Neural progenitor cell (in vitro differentiated cells): ENCODE data around the gene FLCN. TPM values are rescaled to one million over a fixed set of nuclear protein-coding genes. Genes with fewer than 3 reads are reported as not detected.
A peak's percentile ranks its signal among the peaks of the same experiment; 100 is the strongest.
"Not testable (repeated sequence)": the region's sequence is repeated elsewhere in the genome, so short reads cannot be mapped to it uniquely, and the experiment has no call there.

Source experiments
- DNase-seq: peaks from one replicate; pipeline ENCODE4 v3.0.0-alpha.2; 2016; ENCODE audit warnings: low spot score
- H2AFZ ChIP-seq: fragments of 200-600 bp; sonication (generic); replicated peaks from 2 replicates; pipeline ENCODE4 v1.6.1; 2016; ENCODE audit warnings: antibody characterized with exemption
- H3F3A ChIP-seq: fragments of 200-600 bp; sonication (generic); 2 replicates; pipeline ENCODE4 v1.6.1; 2016; ENCODE audit warnings: antibody characterized with exemption, low read depth
- H3K27ac ChIP-seq: fragments of 200-600 bp; sonication (generic); 2 replicates; pipeline ENCODE4 v1.5.1; 2016; ENCODE audit warnings: mild to moderate bottlenecking
- H3K27me3 ChIP-seq: fragments of 200-600 bp; sonication (generic); 2 replicates; pipeline ENCODE4 v1.6.1; 2016; ENCODE audit warnings: mild to moderate bottlenecking, moderate library complexity
- H3K36me3 ChIP-seq: fragments of 200-600 bp; sonication (generic); 2 replicates; pipeline ENCODE4 v1.5.1; 2016
- H3K4me1 ChIP-seq: fragments of 200-600 bp; sonication (generic); 2 replicates; pipeline ENCODE4 v1.6.1; 2016; ENCODE audit warnings: mixed run types
- H3K4me2 ChIP-seq: fragments of 200-600 bp; sonication (generic); 2 replicates; pipeline ENCODE4 v1.6.1; 2016
- H3K4me3 ChIP-seq: fragments of 200-600 bp; sonication (generic); 2 replicates; pipeline ENCODE4 v1.5.1; 2016
- H3K79me2 ChIP-seq: fragments of 200-600 bp; sonication (generic); 2 replicates; pipeline ENCODE4 v1.6.1; 2016; ENCODE audit warnings: low read depth
- H3K9ac ChIP-seq: fragments of 200-600 bp; sonication (generic); 2 replicates; pipeline ENCODE4 v1.6.1; 2016
- H3K9me3 ChIP-seq: fragments of 200-600 bp; sonication (generic); 2 replicates; pipeline ENCODE4 v1.5.1; 2016; ENCODE audit warnings: low read depth
- H4K20me1 ChIP-seq: fragments of 200-600 bp; sonication (generic); 2 replicates; pipeline ENCODE4 v1.6.1; 2016; ENCODE audit warnings: low read depth
- H3K27ac Mint-ChIP-seq: 3 replicates; pipeline ENCODE4 v1.8.0; 2021; ENCODE audit warnings: mixed read lengths
- H3K27me3 Mint-ChIP-seq: 2 replicates; pipeline ENCODE4 v1.8.0; 2022; ENCODE audit warnings: low read depth, mild to moderate bottlenecking, inconsistent platforms, moderate library complexity, mixed read lengths; ENCODE audit not compliant: insufficient read depth
- H3K36me3 Mint-ChIP-seq: 3 replicates; pipeline ENCODE4 v1.8.0; 2021; ENCODE audit warnings: mixed read lengths
- H3K4me1 Mint-ChIP-seq: 3 replicates; pipeline ENCODE4 v1.8.0; 2021; ENCODE audit warnings: mixed read lengths
- H3K4me3 Mint-ChIP-seq: 3 replicates; pipeline ENCODE4 v1.8.0; 2021; ENCODE audit warnings: mild to moderate bottlenecking, moderate library complexity, mixed read lengths
- H3K9me3 Mint-ChIP-seq: 3 replicates; pipeline ENCODE4 v1.8.0; 2020; ENCODE audit warnings: mixed read lengths
- CTCF ChIP-seq: fragments of 200-600 bp; sonication (generic); IDR thresholded peaks from 2 replicates; pipeline ENCODE4 v1.5.1; 2017; ENCODE audit warnings: antibody characterized with exemption, mild to moderate bottlenecking
- EZH2 ChIP-seq: fragments of 200-600 bp; sonication (generic); IDR thresholded peaks from 2 replicates; pipeline ENCODE4 v1.6.1; 2017; ENCODE audit warnings: antibody characterized with exemption, mild to moderate bottlenecking, moderate library complexity
- EZH2phosphoT487 ChIP-seq: fragments of 200-600 bp; sonication (generic); IDR thresholded peaks from 2 replicates; pipeline ENCODE4 v1.6.1; 2017; ENCODE audit warnings: antibody characterized with exemption
- total RNA-seq: library from RNA; depleted of rRNA; stranded (reverse); fragments of >200 nt; gene quantifications from 2 replicates; pipeline ENCODE4 v1.2.3, GENCODE V29; 2015; ENCODE audit warnings: low replicate concordance

The FLCN gene
- total RNA-seq, 1 donor from 2014 or later = 16.3 TPM

GRCh38 chr17:17279316-17279715 is 42.3 kb upstream of the FLCN start:
- Histone ChIP-seq H2AFZ (no peak overlapping the region), H3K27me3 (no peaks in the 10 kb centered on the region), H3K9ac (no peak overlapping the region), H3K4me2 (peak overlapping the region; percentile 93), H3K27ac (no peak overlapping the region), H3F3A (no peaks in the 10 kb centered on the region), H4K20me1 (peaks cover 51% of the 10 kb centered on the region), H3K4me1 (no peaks in the 10 kb centered on the region), H3K79me2 (peaks cover 63% of the 10 kb centered on the region), H3K36me3 (no peaks in the 10 kb centered on the region), H3K4me3 (peak overlapping the region; percentile 79), H3K9me3 (no peaks in the 10 kb centered on the region)
- peaks cover 3% of the 10 kb centered on the region for H3K36me3 Mint-ChIP-seq
- peaks cover 7% of the 10 kb centered on the region for H3K27me3 Mint-ChIP-seq
- DNase-seq = no peak
- peak overlapping the region; percentile 91 for H3K4me3 Mint-ChIP-seq
- no peak overlapping the region for H3K27ac Mint-ChIP-seq
- no peaks in the 10 kb centered on the region for H3K9me3 Mint-ChIP-seq
- TF ChIP-seq EZH2phosphoT487 (no peak), EZH2 (no peak), CTCF (no peak)
- peaks cover 22% of the 10 kb centered on the region for H3K4me1 Mint-ChIP-seq

DNA sequence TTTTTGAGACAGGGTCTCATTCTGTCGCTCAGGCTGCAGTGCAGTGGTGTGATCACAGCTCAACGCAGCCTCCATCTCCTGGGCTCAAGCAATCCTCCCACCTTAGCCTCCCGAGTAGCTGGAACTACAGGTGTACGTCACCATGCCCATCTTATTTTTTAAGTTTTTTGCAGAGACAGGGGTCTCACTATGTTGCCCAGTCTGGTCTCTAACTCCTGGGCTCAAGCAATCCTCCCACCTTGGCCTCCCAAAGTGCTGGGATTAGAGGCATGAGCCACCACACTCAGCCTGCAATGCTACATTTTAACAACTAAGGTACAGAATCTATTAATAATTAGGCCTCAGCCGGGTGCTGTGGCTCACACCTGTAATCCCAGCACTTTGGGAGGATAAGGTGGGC is 40.5 kb upstream of the FLCN start:
- not testable (repeated sequence) for H3K4me3 Mint-ChIP-seq, H3F3A ChIP-seq, H3K36me3 Mint-ChIP-seq, H3K9me3 Mint-ChIP-seq, H3K36me3 ChIP-seq, DNase-seq, H3K9ac ChIP-seq, H3K27ac ChIP-seq, H3K27me3 ChIP-seq, H3K4me1 ChIP-seq, H3K4me2 ChIP-seq, H3K27ac Mint-ChIP-seq, H3K4me3 ChIP-seq, H3K9me3 ChIP-seq, H2AFZ ChIP-seq, H3K27me3 Mint-ChIP-seq
- H3K79me2 ChIP-seq = peaks cover 70% of the 10 kb centered on the region
- peaks cover 22% of the 10 kb centered on the region for H3K4me1 Mint-ChIP-seq
- H4K20me1 ChIP-seq = peaks cover 58% of the 10 kb centered on the region

DNA sequence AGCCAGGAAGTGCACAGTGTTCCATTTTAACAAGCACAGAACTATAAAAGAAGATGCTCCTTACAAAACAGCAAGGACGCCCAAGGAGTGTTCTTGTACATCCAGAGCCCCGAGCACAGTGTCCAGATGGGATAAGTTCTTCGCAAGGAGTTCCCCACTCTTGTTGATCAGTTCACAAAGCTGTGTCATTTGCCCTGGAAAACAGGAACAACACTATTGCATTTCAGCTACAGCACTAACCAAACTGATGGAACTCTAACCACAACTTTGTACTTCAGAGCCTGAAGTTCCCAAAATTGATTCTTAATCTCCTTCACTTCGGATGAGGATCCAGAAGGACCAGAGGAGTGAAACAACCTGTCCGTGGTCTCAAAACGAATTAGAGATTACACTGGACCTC is 39.0 kb upstream of the FLCN start:
- peaks cover 1% of the 10 kb centered on the region for H3F3A ChIP-seq
- H2AFZ ChIP-seq = no peak overlapping the region
- peaks cover 4% of the 10 kb centered on the region for H3K27me3 Mint-ChIP-seq
- H3K79me2 ChIP-seq = peaks cover 70% of the 10 kb centered on the region
- H3K9me3 Mint-ChIP-seq = no peaks in the 10 kb centered on the region
- no peak overlapping the region for H3K27ac ChIP-seq
- H3K4me3 ChIP-seq = no peak overlapping the region
- H3K27ac Mint-ChIP-seq = no peak overlapping the region
- H3K36me3 ChIP-seq = peaks cover 7% of the 10 kb centered on the region
- no peak overlapping the region for H3K9ac ChIP-seq
- peaks cover 10% of the 10 kb centered on the region for H3K4me1 Mint-ChIP-seq
- H4K20me1 ChIP-seq = peaks cover 63% of the 10 kb centered on the region
- TF ChIP-seq EZH2phosphoT487 (no peak), EZH2 (no peak), CTCF (no peak)
- H3K9me3 ChIP-seq = no peaks in the 10 kb centered on the region
- H3K4me3 Mint-ChIP-seq = no peak overlapping the region
- no peak for DNase-seq
- no peaks in the 10 kb centered on the region for H3K27me3 ChIP-seq
- peaks cover 8% of the 10 kb centered on the region for H3K36me3 Mint-ChIP-seq
- no peaks in the 10 kb centered on the region for H3K4me1 ChIP-seq
- no peak overlapping the region for H3K4me2 ChIP-seq

DNA sequence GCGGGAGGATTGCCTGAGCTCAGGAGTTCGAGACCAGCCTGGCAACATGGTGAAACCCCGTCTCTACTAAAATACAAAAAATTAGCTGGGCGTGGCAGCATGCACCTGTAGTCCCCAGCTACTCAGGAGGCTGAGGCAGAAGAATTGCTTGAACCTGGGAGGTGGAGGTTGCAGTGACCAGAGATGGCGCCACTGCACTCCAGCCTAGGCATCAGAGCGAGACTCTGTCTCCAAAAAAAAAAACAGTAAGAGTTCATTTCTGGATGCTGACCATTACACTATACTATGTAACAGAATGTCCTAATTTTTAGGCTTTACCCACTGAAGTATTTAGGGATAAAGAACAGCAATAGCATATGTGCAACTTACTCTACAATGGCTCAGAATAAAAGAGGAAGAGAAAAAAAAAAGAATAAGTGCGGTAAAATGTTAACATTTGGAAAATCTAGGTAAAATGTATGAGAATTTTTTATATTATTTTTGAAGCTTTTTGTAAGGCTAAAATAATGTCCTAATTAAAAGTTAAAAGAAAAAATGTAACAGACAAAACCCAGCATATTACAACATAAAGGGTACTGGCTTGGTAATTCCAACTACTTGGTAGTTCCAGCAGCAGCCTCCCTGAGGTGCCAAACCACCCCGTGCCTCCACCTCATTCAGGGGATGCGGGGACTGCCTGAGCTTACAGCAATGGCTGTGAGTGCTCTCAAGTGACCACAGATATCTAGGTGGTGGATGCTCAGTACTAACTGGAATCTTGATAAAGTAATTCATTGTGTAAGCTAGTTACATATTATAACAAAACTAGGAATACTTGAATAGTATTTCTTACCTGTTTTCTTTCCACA is 33.2 kb upstream of the FLCN start:
- Histone ChIP-seq H3K36me3 (peaks cover 29% of the 10 kb centered on the region), H3K27me3 (no peaks in the 10 kb centered on the region), H3K4me3 (no peak overlapping the region), H3K27ac (no peak overlapping the region), H3K9me3 (no peaks in the 10 kb centered on the region), H2AFZ (no peak overlapping the region), H4K20me1 (peaks cover 21% of the 10 kb centered on the region), H3K4me2 (no peak overlapping the region), H3K9ac (no peak overlapping the region), H3K4me1 (no peaks in the 10 kb centered on the region), H3F3A (peaks cover 8% of the 10 kb centered on the region), H3K79me2 (peaks cover 16% of the 10 kb centered on the region)
- H3K36me3 Mint-ChIP-seq = peaks cover 20% of the 10 kb centered on the region
- no peaks in the 10 kb centered on the region for H3K4me1 Mint-ChIP-seq
- H3K27me3 Mint-ChIP-seq = peaks cover 2% of the 10 kb centered on the region
- no peak overlapping the region for H3K4me3 Mint-ChIP-seq
- H3K9me3 Mint-ChIP-seq = no peaks in the 10 kb centered on the region
- H3K27ac Mint-ChIP-seq = no peak overlapping the region
- TF ChIP-seq EZH2phosphoT487 (no peak), CTCF (peak; percentile 60)
- peak; percentile 13 for DNase-seq
